ENCODE results near the gene MS4A4E. TPM values are rescaled to one million over a fixed set of nuclear protein-coding genes. Genes with fewer than 3 reads are reported as not detected.
"Not testable (repeated sequence)": the region's sequence is repeated elsewhere in the genome, so short reads cannot be mapped to it uniquely, and the experiment has no call there.

The MS4A4E gene
- total and polyA plus RNA-seq, 4 donors = 1.0 to 15.5 (median 1.0) TPM; not detected in 1

DNA sequence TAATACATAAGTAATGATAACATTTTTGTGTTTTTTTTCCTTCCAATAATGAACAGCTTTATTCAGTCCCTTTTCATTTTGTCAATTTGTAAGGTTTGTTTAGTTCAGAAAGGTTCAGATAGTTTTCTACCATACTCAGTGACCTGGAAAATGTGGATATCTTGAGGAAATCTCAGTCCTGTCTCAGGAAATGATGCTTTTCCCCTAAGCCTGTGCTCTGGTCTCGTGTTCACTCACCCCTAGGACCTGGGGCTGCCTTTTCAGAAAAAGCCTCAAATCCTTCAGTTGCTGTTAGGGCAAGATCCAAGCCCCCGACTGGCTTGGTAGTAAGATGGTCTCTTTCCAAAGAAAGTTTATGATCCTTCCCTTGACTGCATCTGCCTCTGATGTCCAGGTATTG lies 81.8 kb downstream of the MS4A4E start:
- Histone ChIP-seq H3K27ac (ENCODE audit: low read depth in 1 of 2, low read length in 2 of 2) (no peak overlapping the region), H3K9me3 (ENCODE audit: control insufficient read depth, low read length) (peaks cover 1% of the 10 kb centered on the region), H3K4me3 (ENCODE audit: low read length in 2 of 2) (no peak overlapping the region), H3K36me3 (ENCODE audit: control insufficient read depth in 1 of 2, insufficient read depth in 2 of 2, low read length in 1 of 2) (no peaks in the 10 kb centered on the region), H3K27me3 (ENCODE audit: control insufficient read depth in 1 of 2, insufficient read depth in 2 of 2, low read length in 1 of 2) (peaks cover 0 to 2% of the 10 kb centered on the region in 2 donors), H3K4me1 (ENCODE audit: control insufficient read depth in 1 of 2, insufficient read depth in 2 of 2, low read length in 2 of 2) (no peaks in the 10 kb centered on the region)
- DNase-seq = no peak
- intact Hi-C loops (cut with DNase I) = no loop called here
- 63 to 76% methylated on average over 2 of the region's 2 CpGs for WGBS, 2 donors
- no peak for ATAC-seq (ENCODE audit: low FRiP score)

GRCh38 chr11:60159868-60160267 lies 83.1 kb downstream of the MS4A4E start:
- 40 to 56% methylated on average over 1 of the region's 1 CpG for WGBS, 2 donors
- Histone ChIP-seq H3K27me3 (ENCODE audit: control insufficient read depth in 1 of 2, insufficient read depth in 2 of 2, low read length in 1 of 2) (peaks cover 0 to 2% of the 10 kb centered on the region in 2 donors), H3K9me3 (ENCODE audit: control insufficient read depth, low read length) (peaks cover 2% of the 10 kb centered on the region), H3K4me3 (ENCODE audit: low read length in 2 of 2) (no peak overlapping the region), H3K27ac (ENCODE audit: low read depth in 1 of 2, low read length in 2 of 2) (no peak overlapping the region), H3K4me1 (ENCODE audit: control insufficient read depth in 1 of 2, insufficient read depth in 2 of 2, low read length in 2 of 2) (no peaks in the 10 kb centered on the region), H3K36me3 (ENCODE audit: control insufficient read depth in 1 of 2, insufficient read depth in 2 of 2, low read length in 1 of 2) (no peaks in the 10 kb centered on the region)
- no peak for DNase-seq
- no peak for ATAC-seq (ENCODE audit: low FRiP score)
- intact Hi-C loops (cut with DNase I) = no loop called here

GRCh38 chr11:60159284-60159683 lies 83.7 kb downstream of the MS4A4E start:
- Histone ChIP-seq H3K4me1 (ENCODE audit: control insufficient read depth in 1 of 2, insufficient read depth in 2 of 2, low read length in 2 of 2) (no peaks in the 10 kb centered on the region), H3K9me3 (ENCODE audit: control insufficient read depth, low read length) (peaks cover 2% of the 10 kb centered on the region), H3K4me3 (ENCODE audit: low read length in 2 of 2) (no peak overlapping the region), H3K36me3 (ENCODE audit: control insufficient read depth in 1 of 2, insufficient read depth in 2 of 2, low read length in 1 of 2) (no peaks in the 10 kb centered on the region), H3K27me3 (ENCODE audit: control insufficient read depth in 1 of 2, insufficient read depth in 2 of 2, low read length in 1 of 2) (peaks cover 0 to 2% of the 10 kb centered on the region in 2 donors), H3K27ac (ENCODE audit: low read depth in 1 of 2, low read length in 2 of 2) (no peak overlapping the region)
- WGBS, 2 donors = 8 to 19% methylated on average over 2 of the region's 2 CpGs
- no peak for ATAC-seq (ENCODE audit: low FRiP score)
- no peak for DNase-seq
- intact Hi-C loops (cut with DNase I) = no loop called here

- no peaks in the 10 kb centered on the region for H3K36me3 ChIP-seq (ENCODE audit: control insufficient read depth in 1 of 2, insufficient read depth in 2 of 2, low read length in 1 of 2)
- H3K9me3 ChIP-seq (ENCODE audit: control insufficient read depth, low read length) = peaks cover 2% of the 10 kb centered on the region
- no peak overlapping the region for H3K27ac ChIP-seq (ENCODE audit: low read depth in 1 of 2, low read length in 2 of 2)
- H3K4me3 ChIP-seq (ENCODE audit: low read length in 2 of 2) = no peak overlapping the region
- H3K27me3 ChIP-seq (ENCODE audit: control insufficient read depth in 1 of 2, insufficient read depth in 2 of 2, low read length in 1 of 2) = peaks cover 0 to 2% of the 10 kb centered on the region in 2 donors
- ATAC-seq (ENCODE audit: low FRiP score) (no peak), DNase-seq (no peak)
- no peaks in the 10 kb centered on the region for H3K4me1 ChIP-seq (ENCODE audit: control insufficient read depth in 1 of 2, insufficient read depth in 2 of 2, low read length in 2 of 2)
- intact Hi-C loops (cut with DNase I) = no loop called here
- WGBS, 2 donors = 55 to 76% methylated on average over 3 of the region's 3 CpGs
Measured at GRCh38 chr11:60158636-60159035, 84.3 kb downstream of the MS4A4E start.

DNA sequence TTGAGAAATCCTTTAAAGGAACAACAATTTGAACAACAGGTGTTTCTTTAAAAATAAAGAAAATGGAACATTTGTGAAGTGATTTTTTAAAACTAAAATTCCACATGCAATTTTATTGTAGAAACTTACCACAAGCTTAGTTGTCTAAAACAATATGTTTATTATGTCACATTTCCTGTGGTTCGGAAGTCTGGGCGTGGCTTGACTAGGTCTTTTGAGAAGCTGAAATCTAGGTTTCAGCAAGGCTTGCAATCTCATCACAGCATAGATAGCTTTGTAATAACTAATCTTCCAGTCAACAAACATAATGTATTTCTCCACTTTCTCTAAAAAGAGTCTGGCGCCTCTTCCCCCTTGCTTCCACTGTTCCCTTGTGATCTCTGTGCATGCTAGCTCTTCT lies 87.0 kb downstream of the MS4A4E start:
- WGBS, 2 donors = 86 to 90% methylated on average over 3 of the region's 3 CpGs
- H3K4me1 ChIP-seq (ENCODE audit: control insufficient read depth in 1 of 2, insufficient read depth in 2 of 2, low read length in 2 of 2) = no peaks in the 10 kb centered on the region
- no peak overlapping the region for H3K4me3 ChIP-seq (ENCODE audit: low read length in 2 of 2)
- H3K27ac ChIP-seq (ENCODE audit: low read depth in 1 of 2, low read length in 2 of 2) = no peak overlapping the region
- DNase-seq (no peak), ATAC-seq (ENCODE audit: low FRiP score) (no peak)
- H3K9me3 ChIP-seq (ENCODE audit: control insufficient read depth, low read length) = peaks cover 2% of the 10 kb centered on the region
- intact Hi-C loops (cut with DNase I) = no loop called here
- no peaks in the 10 kb centered on the region for H3K36me3 ChIP-seq (ENCODE audit: control insufficient read depth in 1 of 2, insufficient read depth in 2 of 2, low read length in 1 of 2)
- no peaks in the 10 kb centered on the region for H3K27me3 ChIP-seq (ENCODE audit: control insufficient read depth in 1 of 2, insufficient read depth in 2 of 2, low read length in 1 of 2)

GRCh38 chr11:60152727-60153126 lies 90.2 kb downstream of the MS4A4E start:
- DNase-seq; H3K27ac ChIP-seq (ENCODE audit: low read depth in 1 of 2, low read length in 2 of 2); H3K4me1 ChIP-seq (ENCODE audit: control insufficient read depth in 1 of 2, insufficient read depth in 2 of 2, low read length in 2 of 2); ATAC-seq (ENCODE audit: low FRiP score); H3K9me3 ChIP-seq (ENCODE audit: control insufficient read depth, low read length); intact Hi-C loops (cut with DNase I); H3K36me3 ChIP-seq (ENCODE audit: control insufficient read depth in 1 of 2, insufficient read depth in 2 of 2, low read length in 1 of 2); H3K27me3 ChIP-seq (ENCODE audit: control insufficient read depth in 1 of 2, insufficient read depth in 2 of 2, low read length in 1 of 2); H3K4me3 ChIP-seq (ENCODE audit: low read length in 2 of 2): not testable (repeated sequence)

DNA sequence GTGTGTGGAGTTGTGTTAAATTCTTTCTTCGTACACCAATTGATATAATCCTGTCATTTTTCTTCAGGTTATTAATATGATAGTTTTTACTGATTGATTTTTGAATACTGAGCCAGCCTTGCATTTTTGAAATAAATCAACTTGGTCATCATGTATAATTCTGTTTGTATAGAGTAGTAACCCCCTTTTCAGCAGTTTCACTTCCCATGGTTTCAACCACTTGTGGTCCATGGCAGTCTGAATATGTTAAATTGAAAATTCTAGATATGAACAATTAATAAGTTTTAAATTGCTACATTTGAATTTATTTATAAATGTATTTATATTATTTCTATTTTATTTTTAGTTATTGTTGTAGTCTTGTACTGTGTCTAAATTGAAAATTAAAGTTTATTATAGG lies 92.7 kb downstream of the MS4A4E start:
- Histone ChIP-seq H3K4me3 (ENCODE audit: low read length in 2 of 2) (no peak overlapping the region), H3K27me3 (ENCODE audit: control insufficient read depth in 1 of 2, insufficient read depth in 2 of 2, low read length in 1 of 2) (no peaks in the 10 kb centered on the region), H3K4me1 (ENCODE audit: control insufficient read depth in 1 of 2, insufficient read depth in 2 of 2, low read length in 2 of 2) (no peaks in the 10 kb centered on the region), H3K36me3 (ENCODE audit: control insufficient read depth in 1 of 2, insufficient read depth in 2 of 2, low read length in 1 of 2) (no peaks in the 10 kb centered on the region), H3K9me3 (ENCODE audit: control insufficient read depth, low read length) (no peaks in the 10 kb centered on the region), H3K27ac (ENCODE audit: low read depth in 1 of 2, low read length in 2 of 2) (no peak overlapping the region)
- intact Hi-C loops (cut with DNase I) = no loop called here
- DNase-seq = no peak
- no peak for ATAC-seq (ENCODE audit: low FRiP score)
- 79 to 82% methylated on average over 1 of the region's 1 CpG for WGBS, 2 donors

Small RNA genes lying within 50 kb of the gene (microRNA-seq; reads per million reads assigned to microRNA genes)
- 0 to 3.0 reads per million in 2 donors for gene MIR6503

Other genes starting within 250 kb of the MS4A4E start
- not detected for gene OOSP4B, start 226.0 kb downstream of the MS4A4E start, total RNA-seq
- gene OOSP4B, start 226.0 kb downstream of the MS4A4E start, polyA plus RNA-seq = not detected
- gene OOSP2, start 202.7 kb downstream of the MS4A4E start, total RNA-seq = not detected
- gene OOSP2, start 202.7 kb downstream of the MS4A4E start, polyA plus RNA-seq = not detected
- not detected for gene MS4A3, start 186.5 kb downstream of the MS4A4E start, total RNA-seq
- gene MS4A3, start 186.5 kb downstream of the MS4A4E start, polyA plus RNA-seq = not detected
- 1 to 10 TPM in 1 of 2 donors, under 1 TPM in 1; 0.55 to 8.2 TPM for gene MS4A2, start 154.5 kb downstream of the MS4A4E start, total RNA-seq
- 1 to 10 TPM in 1 of 2 donors, under 1 TPM in 1; 0.51 to 2.5 TPM for gene MS4A2, start 154.5 kb downstream of the MS4A4E start, polyA plus RNA-seq
- 100 to 1,000 TPM in 1 of 2 donors, 10 to 100 TPM in 1; 76.9 to 214 TPM for gene MS4A6A, start 60.1 kb downstream of the MS4A4E start, total RNA-seq
- 100 to 1,000 TPM in 1 of 2 donors, 10 to 100 TPM in 1; 22.5 to 130 TPM for gene MS4A6A, start 60.1 kb downstream of the MS4A4E start, polyA plus RNA-seq
- gene MS4A4A, start 37.5 kb upstream of the MS4A4E start, total RNA-seq = 10 to 100 TPM; 32.0 to 67.0 TPM
- gene MS4A4A, start 37.5 kb upstream of the MS4A4E start, polyA plus RNA-seq = 10 to 100 TPM in 1 of 2 donors, 1 to 10 TPM in 1; 3.9 to 42.8 TPM
- gene MS4A6E, start 84.1 kb upstream of the MS4A4E start, total RNA-seq = 1 to 10 TPM in 1 of 2 donors, not detected in 1; 1.3 TPM
- not detected for gene MS4A6E, start 84.1 kb upstream of the MS4A4E start, polyA plus RNA-seq
- gene MS4A7, start 135.4 kb upstream of the MS4A4E start, total RNA-seq = 100 to 1,000 TPM in 1 of 2 donors, 10 to 100 TPM in 1; 78.1 to 121 TPM
- gene MS4A7, start 135.4 kb upstream of the MS4A4E start, polyA plus RNA-seq = 10 to 100 TPM in 1 of 2 donors, 1 to 10 TPM in 1; 7.9 to 33.6 TPM
- 10 to 100 TPM in 1 of 2 donors, 1 to 10 TPM in 1; 4.1 to 13.7 TPM for gene MS4A14, start 153.3 kb upstream of the MS4A4E start, total RNA-seq
- under 1 TPM in 1 of 2 donors, not detected in 1; 0.63 TPM for gene MS4A14, start 153.3 kb upstream of the MS4A4E start, polyA plus RNA-seq
- not detected for gene MS4A5, start 186.4 kb upstream of the MS4A4E start, total RNA-seq
- gene MS4A5, start 186.4 kb upstream of the MS4A4E start, polyA plus RNA-seq = not detected
- 1 to 10 TPM; 1.1 to 1.2 TPM for gene MS4A1, start 212.7 kb upstream of the MS4A4E start, total RNA-seq
- under 1 TPM; 0.13 to 0.38 TPM for gene MS4A1, start 212.7 kb upstream of the MS4A4E start, polyA plus RNA-seq
- not detected for gene MS4A12, start 249.6 kb upstream of the MS4A4E start, total RNA-seq
- 10 to 100 TPM in 1 of 2 donors, under 1 TPM in 1; 0.84 to 11.1 TPM for gene MS4A12, start 249.6 kb upstream of the MS4A4E start, polyA plus RNA-seq